NCI-H1417 (cell line): ENCODE measurements around the gene FAM78B.

ENCODE experiments used
- DNase-seq, 3 experiments: peaks; one replicate each; lab custom pipeline; 2025; lab: John Stamatoyannopoulos, UW

The FAM78B gene

GRCh38 chr1:166069390-166069789 lies 97.4 kb downstream of the FAM78B start:
- no peak for DNase-seq

DNA sequence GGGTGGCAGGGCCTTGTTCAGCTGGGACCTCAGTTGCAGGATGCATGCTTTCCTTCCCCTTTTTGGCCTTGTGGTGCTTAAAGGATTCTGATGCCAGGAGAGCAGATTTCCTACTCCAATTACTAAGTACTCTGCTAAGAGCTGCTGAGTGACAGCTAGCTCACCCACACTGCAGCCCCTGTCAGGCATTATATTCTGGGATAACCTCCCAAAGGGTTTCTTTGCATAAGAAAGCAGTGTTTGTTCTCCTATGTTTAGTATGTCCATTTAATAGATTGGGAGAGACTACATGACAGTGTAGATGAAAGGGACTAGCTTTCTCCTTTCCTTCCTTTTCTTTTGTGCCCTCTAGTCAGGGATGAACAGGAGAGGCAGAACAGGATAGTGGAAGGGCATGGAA lies 100.7 kb downstream of the FAM78B start:
- no peak for DNase-seq

GRCh38 chr1:166064951-166065350 lies 101.8 kb downstream of the FAM78B start:
- no peak for DNase-seq

DNA sequence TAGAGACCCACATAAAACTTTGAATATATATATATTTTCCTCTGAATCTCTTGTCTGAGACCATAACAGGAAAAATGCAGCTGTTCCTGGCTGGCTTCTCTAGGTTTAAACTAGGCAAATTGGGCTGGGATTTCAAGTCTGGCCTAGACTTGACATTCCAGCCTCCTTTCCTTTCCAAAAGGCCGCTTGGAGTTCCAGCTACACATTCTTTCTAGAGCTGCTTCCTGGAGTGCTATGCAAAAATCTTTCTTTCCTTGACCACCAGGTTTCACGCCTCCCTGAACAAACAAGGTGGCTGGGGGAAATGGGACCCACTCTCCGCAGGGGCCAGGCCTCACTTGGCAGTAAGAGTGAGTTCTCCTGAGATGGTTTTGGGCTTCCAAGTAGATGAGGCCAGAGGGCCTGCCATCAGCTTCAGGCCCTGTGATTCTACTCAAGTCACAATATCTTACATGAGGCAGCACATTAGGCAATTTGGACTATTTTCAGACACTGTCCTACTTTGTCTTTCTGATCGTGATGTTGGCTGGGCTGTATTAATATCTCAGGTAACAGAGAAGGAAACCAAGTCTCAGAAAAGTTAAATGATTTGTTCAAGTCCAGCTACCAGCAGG lies 102.4 kb downstream of the FAM78B start:
- DNase-seq = no peak

DNA sequence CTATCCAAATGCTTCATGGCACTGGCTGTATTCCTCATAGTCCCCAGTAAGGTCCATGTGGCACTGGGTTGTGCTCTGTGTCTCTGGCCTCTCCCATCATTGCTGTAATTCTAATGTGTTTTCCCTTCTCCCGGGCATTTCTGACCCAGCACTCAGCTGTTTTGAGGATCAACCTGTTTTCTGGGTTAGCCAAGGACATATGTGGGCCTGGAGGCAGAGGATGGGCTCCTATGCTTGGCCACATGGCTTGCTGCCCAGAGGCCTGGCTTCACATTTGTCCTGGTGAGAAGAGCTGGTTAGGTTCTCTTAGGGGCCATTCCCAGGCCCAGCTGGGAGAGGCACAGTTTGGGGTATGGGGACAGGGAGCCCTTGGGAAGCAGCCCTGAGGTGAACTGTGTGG lies 103.1 kb downstream of the FAM78B start:
- DNase-seq = no peak

GRCh38 chr1:166062421-166063070 lies 104.3 kb downstream of the FAM78B start:
- peak in 1 of 3 experiments; percentile 28 for DNase-seq

- DNase-seq = no peak
Measured at GRCh38 chr1:166057650-166058049, 109.2 kb downstream of the FAM78B start.

DNA sequence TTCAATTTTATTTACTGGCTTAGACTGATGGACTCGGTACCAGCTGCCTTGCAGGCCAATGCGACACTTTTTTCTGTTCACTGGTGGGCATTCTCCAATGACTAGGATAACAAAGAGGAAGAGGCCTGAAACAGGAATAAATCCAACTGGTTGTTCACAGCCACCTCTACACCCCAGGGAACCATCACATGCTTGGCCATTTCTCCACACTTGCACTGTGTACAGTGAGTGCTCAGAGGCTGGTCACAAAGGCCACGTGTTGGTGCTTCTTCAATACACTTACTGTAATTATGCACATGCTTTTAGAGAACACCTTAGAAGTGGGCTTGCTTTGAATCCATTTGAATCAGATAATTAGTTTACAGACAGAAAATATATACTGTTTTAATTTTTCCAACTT lies 113.4 kb downstream of the FAM78B start:
- DNase-seq = peak in 2 of 3 experiments; percentile 16 to 53

- peak; percentile 80 to 96 (median 85) for DNase-seq
Measured at GRCh38 chr1:166040202-166040997, 126.4 kb downstream of the FAM78B start.

DNA sequence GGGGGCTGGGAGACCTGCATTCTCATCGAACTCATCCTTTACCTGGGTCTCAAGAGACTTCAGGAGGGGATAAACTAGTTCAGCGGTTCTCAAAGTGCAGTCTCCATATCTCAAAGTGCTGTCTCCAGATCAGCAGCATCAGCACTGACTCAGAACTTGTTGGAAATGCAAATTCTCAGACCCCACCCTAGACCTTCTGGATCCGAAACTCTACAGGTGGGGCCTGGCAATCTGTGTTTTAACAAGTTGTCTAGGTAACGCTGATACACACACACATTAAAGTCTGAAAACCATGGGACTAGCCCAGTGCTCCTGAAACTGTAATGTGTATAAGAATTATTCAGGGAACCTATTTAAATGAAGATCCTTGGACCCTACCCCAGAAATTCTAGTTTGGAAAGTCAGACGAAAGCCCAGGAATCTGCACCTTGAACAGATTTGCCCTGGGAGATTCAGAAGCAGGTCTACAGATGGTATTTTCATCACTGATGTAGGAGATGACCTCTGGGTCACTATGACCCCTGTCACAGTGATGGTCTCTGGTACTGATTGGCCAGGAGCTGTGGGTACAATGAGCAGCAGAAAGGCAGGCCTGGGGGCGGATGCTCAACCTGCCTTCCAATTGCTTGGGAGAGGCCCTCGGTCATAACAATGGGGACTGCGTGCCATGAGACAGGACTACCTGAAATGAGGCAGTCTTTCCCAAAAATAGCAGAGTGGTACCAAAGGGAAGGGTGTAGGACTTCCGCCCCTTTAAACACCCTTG lies 127.2 kb downstream of the FAM78B start:
- DNase-seq = no peak

DNA sequence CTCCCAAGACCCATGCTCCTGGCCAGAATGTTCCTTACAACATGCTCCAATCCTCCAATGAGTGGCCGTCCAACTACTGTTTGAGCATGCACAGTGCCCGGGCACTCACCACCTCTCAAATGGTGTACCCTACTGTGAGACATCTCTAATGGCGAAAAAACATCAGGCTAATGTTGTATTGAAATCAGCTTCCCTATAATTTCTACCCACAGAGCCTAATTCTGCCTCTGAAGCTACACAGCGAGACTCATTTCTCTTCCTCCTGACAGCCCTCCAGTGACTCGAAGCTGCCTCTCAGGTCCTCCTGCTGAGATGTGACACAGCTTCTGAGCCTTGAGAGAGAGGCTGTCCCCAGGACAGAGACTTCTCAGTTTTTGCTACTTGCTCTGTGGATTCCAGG lies 130.7 kb downstream of the FAM78B start:
- peak in 2 of 3 experiments; percentile 45 to 86 for DNase-seq

DNA sequence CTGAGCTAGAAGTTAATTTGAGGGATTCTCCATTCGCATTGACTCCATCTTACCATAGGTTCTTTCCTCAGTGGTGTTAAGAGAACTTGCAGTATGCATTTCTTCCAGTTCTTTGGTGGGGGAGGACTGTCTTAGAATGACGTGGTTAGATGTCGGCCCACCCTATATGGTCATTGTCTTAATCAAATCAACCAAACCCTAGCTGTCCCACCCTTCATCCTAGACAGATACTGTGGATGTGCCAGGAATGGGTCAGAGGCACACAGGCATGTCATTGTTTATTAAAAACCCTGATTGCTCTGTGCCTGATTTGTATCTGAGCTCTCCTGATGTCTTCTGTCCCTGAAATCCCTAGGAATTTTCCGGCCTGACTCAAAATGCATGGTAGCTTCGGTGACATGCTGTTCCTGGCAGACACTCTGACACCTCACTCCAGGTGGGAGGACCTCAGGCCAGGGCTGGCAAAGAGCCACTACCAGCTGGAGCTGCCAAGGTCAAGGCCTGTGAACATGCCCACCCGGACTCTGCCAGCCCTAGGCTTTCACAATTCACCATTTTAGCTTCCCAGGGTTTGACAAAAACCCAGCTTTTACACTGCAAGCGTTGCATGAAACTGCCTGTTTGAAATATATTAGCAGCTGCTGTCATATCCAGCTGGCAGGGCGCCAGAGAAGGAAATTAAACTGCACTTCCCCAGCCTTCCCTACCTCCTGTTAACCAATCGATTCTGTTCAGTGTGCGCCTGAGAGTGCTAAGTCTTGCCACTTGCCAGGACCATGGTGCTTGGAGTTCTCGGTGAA lies 134.0 kb downstream of the FAM78B start:
- peak; percentile 42 to 83 (median 78) for DNase-seq

DNA sequence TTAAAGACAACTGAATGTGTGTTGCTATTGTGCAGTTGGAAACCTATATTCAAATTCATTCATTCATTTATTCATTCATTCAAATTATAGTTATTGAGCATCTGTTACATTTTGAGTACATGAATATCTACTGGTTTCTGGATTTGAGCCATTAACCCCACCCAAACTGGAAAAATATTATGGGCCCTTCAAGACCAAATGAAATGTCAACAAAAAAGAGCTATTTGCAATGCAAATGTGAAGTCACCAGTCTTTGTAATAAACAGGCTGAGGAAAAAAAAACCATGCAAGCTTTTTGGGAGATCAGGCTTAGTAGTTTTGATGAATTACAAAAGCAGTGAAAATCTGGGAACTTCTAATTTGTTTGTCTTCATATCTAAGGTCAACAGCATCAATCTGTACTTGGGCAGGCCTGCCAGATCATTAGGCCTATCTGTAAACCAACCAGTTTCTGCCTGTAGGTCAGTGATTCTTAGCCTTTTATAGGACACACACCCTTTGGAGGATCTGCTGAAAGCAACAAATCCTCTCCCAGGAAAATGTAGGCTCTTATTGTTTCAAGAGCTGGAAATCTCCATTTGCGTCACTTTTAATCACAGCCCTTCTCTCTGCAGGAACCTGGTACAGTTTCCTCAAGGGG lies 134.7 kb downstream of the FAM78B start:
- peak in 1 of 3 experiments; percentile 29 for DNase-seq

GRCh38 chr1:166029196-166029945 lies 137.4 kb downstream of the FAM78B start:
- DNase-seq = no peak

- DNase-seq = no peak
Measured at GRCh38 chr1:166026555-166026954, 140.2 kb downstream of the FAM78B start.

- no peak for DNase-seq
Measured at GRCh38 chr1:166026143-166026542, 140.7 kb downstream of the FAM78B start.

GRCh38 chr1:166020210-166020609 lies 146.6 kb downstream of the FAM78B start:
- no peak for DNase-seq
